ENCODE results near the gene HGFAC. TPM values are rescaled to one million over a fixed set of nuclear protein-coding genes. Genes with fewer than 3 reads are reported as not detected.

Gene HGFAC
- total RNA-seq, 1 donor from 2014 or later: 1.2 TPM

DNA sequence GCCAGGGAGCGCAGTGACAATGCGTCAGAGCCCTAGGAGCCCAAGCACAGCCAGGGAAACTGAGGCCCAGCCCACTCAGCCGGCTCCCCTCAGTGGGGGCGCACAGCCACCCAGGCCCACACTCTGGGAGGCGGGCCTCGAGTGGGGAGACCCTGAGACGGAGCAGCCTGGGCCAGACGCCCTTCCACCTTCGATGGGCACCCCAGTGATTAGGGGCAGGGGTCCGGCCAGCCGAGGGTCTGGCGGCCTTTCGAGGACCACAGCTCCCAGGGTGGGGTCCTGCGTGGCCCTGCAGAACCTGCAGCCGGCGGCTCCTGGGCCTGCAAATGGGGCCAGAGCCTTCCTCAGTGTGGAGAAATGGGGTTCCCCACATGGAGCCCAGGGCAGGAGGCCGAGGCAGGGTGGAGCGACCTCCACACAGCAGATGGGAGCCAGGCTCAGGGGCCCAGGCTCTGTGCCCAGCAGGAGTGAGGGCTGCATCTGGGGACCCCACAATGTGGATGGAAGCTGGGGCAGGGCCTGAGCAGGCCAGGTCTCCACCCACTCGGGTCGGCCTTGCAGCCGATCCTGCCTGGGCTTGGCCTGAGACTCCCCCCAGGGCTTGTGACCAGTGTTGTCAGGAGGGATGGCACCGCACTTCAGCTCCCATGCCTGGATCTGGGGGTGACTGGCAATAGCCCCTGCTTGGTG, 5.0 kb downstream of the HGFAC start:
- Histone ChIP-seq H3K27me3 (no peaks in the 10 kb centered on the region), H3K27ac (no peak overlapping the region), H3K4me1 (peaks cover 6% of the 10 kb centered on the region), H3K36me3 (no peaks in the 10 kb centered on the region), H3K4me3 (no peak overlapping the region), H3K9me3 (no peaks in the 10 kb centered on the region)
- DNase-seq: no peak
- intact Hi-C loops (cut with DNase I): no loop called here
- ATAC-seq: no peak
- no peak for TF ChIP-seq CTCF (IDR thresholded peaks at IDR 0.05)

DNA sequence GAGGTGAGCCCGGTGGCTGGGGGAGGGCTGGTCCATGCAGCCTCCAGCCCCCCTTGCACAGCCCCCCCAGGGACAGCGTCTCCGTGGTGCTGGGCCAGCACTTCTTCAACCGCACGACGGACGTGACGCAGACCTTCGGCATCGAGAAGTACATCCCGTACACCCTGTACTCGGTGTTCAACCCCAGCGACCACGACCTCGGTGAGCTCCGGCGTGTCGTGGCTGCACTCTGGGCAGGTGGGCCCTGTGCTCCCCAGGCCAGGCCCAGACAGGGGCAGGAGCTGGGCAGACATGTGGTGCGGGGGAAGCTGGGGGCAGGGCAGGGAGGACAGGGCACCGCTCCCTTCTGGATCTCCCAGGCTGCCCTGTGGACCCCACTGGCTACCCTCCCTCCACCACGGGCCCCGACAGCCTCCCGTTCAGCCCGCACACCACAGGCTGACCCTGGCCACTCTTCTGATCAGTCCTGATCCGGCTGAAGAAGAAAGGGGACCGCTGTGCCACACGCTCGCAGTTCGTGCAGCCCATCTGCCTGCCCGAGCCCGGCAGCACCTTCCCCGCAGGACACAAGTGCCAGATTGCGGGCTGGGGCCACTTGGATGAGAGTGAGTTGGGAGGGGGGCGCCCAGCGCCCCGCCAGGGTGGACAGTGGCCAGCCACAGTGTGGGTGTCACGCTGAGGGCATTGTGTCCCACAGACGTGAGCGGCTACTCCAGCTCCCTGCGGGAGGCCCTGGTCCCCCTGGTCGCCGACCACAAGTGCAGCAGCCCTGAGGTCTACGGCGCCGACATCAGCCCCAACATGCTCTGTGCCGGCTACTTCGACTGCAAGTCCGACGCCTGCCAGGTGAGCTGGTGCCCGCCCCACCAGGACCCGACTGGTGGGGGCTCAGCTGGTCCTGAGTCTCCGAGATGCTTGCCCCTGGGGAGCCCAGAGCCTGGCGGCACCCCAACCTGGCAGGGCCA, 5.9 kb downstream of the HGFAC start:
- H3K9me3 ChIP-seq: no peaks in the 10 kb centered on the region
- no peak for ATAC-seq
- intact Hi-C loops (cut with DNase I): no loop called here
- no peak overlapping the region for H3K27ac ChIP-seq
- H3K27me3 ChIP-seq: no peaks in the 10 kb centered on the region
- H3K36me3 ChIP-seq: no peaks in the 10 kb centered on the region
- no peak overlapping the region for H3K4me3 ChIP-seq
- DNase-seq: no peak
- no peak for TF ChIP-seq CTCF (IDR thresholded peaks at IDR 0.05)
- H3K4me1 ChIP-seq: peaks cover 6% of the 10 kb centered on the region

DNA sequence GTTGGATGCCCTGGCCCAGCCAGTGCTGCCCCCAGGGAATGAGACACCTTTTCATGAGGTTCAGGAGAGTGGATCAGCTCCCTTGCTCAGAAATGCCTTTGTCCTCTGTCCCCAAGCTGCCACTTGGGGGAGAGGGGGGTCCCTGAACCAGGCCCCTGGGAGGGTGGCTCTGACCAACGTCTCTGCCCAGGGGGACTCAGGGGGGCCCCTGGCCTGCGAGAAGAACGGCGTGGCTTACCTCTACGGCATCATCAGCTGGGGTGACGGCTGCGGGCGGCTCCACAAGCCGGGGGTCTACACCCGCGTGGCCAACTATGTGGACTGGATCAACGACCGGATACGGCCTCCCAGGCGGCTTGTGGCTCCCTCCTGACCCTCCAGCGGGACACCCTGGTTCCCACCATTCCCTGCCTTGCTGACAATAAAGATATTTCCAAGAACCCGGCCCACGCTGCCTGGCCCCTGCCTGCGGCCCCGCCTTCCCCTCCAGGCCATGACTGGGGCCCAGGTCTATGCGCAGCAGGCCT, 7.3 kb downstream of the HGFAC start:
- Histone ChIP-seq H3K36me3 (no peaks in the 10 kb centered on the region), H3K27ac (no peak overlapping the region), H3K9me3 (no peaks in the 10 kb centered on the region), H3K4me3 (no peak overlapping the region), H3K27me3 (no peaks in the 10 kb centered on the region), H3K4me1 (no peaks in the 10 kb centered on the region)
- TF ChIP-seq CTCF (IDR thresholded peaks at IDR 0.05): no peak
- ATAC-seq (no peak), DNase-seq (no peak)
- intact Hi-C loops (cut with DNase I): no loop called here

- no peaks in the 10 kb centered on the region for H3K4me1 ChIP-seq
- no peaks in the 10 kb centered on the region for H3K36me3 ChIP-seq
- DNase-seq (no peak), ATAC-seq (no peak)
- intact Hi-C loops (cut with DNase I): no loop called here
- TF ChIP-seq CTCF (IDR thresholded peaks at IDR 0.05): no peak
- H3K27me3 ChIP-seq: no peaks in the 10 kb centered on the region
- H3K27ac ChIP-seq: no peak overlapping the region
- H3K9me3 ChIP-seq: no peaks in the 10 kb centered on the region
- no peak overlapping the region for H3K4me3 ChIP-seq
Measured at GRCh38 chr4:3449574-3450534, 8.1 kb downstream of the HGFAC start.

GRCh38 chr4:3450643-3451042, 8.9 kb downstream of the HGFAC start:
- Histone ChIP-seq H3K27me3 (no peaks in the 10 kb centered on the region), H3K4me1 (no peaks in the 10 kb centered on the region), H3K27ac (no peak overlapping the region), H3K9me3 (no peaks in the 10 kb centered on the region), H3K36me3 (no peaks in the 10 kb centered on the region), H3K4me3 (no peak overlapping the region)
- intact Hi-C loops (cut with DNase I): no loop called here
- DNase-seq (no peak), ATAC-seq (no peak)
- TF ChIP-seq CTCF (IDR thresholded peaks at IDR 0.05): no peak
